GM23338 (cell line): ENCODE measurements around the gene USP21. TPM values are rescaled to one million over a fixed set of nuclear protein-coding genes. Genes with fewer than 3 reads are reported as not detected.

Experiments
- ATAC-seq: fragments of 200-7000 bp; cut with Tn5 transposase; 3 replicates; pipeline ENCODE4 v1.9.1; 2020
- DNase-seq: peaks from one replicate; pipeline ENCODE4 v3.0.0-alpha.2; 2015; ENCODE audit warnings: low spot score
- H2AFZ ChIP-seq: fragments of 200-600 bp; sonication (generic); 2 replicates; pipeline ENCODE4 v1.8.0; 2016; ENCODE audit warnings: antibody characterized with exemption, mild to moderate bottlenecking, moderate library complexity
- H3F3A ChIP-seq: fragments of 200-600 bp; sonication (generic); replicated peaks from 2 replicates; pipeline ENCODE4 v1.8.0; 2017; ENCODE audit warnings: antibody characterized with exemption, mixed run types, low read depth
- H3K27ac ChIP-seq: fragments of 200-600 bp; sonication (generic); 2 replicates; pipeline ENCODE4 v1.6.1; 2016; ENCODE audit warnings: low read depth
- H3K27me3 ChIP-seq: fragments of 200-600 bp; sonication (generic); 2 replicates; pipeline ENCODE4 v1.8.0; 2016; ENCODE audit warnings: mild to moderate bottlenecking, mixed run types, moderate library complexity; ENCODE audit not compliant: insufficient read depth
- H3K36me3 ChIP-seq: fragments of 200-600 bp; sonication (generic); 2 replicates; pipeline ENCODE4 v1.8.0; 2016; ENCODE audit warnings: mild to moderate bottlenecking; ENCODE audit not compliant: insufficient read depth
- H3K4me1 ChIP-seq: fragments of 200-600 bp; sonication (generic); 2 replicates; pipeline ENCODE4 v1.8.0; 2016; ENCODE audit warnings: mild to moderate bottlenecking, moderate library complexity; ENCODE audit not compliant: insufficient read depth
- H3K4me2 ChIP-seq: fragments of 200-600 bp; sonication (generic); 2 replicates; pipeline ENCODE4 v1.7.1; 2017; ENCODE audit warnings: mixed run types
- H3K4me3 ChIP-seq: fragments of 200-600 bp; sonication (generic); 2 replicates; pipeline ENCODE4 v1.6.1; 2016; ENCODE audit warnings: mixed run types
- H3K79me2 ChIP-seq: fragments of 200-600 bp; sonication (generic); replicated peaks from 2 replicates; pipeline ENCODE4 v1.8.0; 2017; ENCODE audit warnings: mild to moderate bottlenecking; ENCODE audit not compliant: insufficient read depth
- H3K9me2 ChIP-seq: fragments of 200-600 bp; sonication (generic); 2 replicates; pipeline ENCODE4 v1.8.0; 2017; ENCODE audit not compliant: insufficient read depth
- H4K20me1 ChIP-seq: fragments of 200-600 bp; sonication (generic); replicated peaks from 2 replicates; pipeline ENCODE4 v1.8.0; 2017; ENCODE audit warnings: mild to moderate bottlenecking; ENCODE audit not compliant: insufficient read depth
- H3K27ac Mint-ChIP-seq: 2 replicates; pipeline ENCODE4 v1.8.0; 2020; ENCODE audit warnings: inconsistent platforms, mild to moderate bottlenecking, moderate library complexity, mixed read lengths
- H3K27me3 Mint-ChIP-seq: 3 replicates; pipeline ENCODE4 v1.8.0; 2022; ENCODE audit warnings: low read depth, mild to moderate bottlenecking, moderate library complexity, mixed read lengths, inconsistent platforms; ENCODE audit not compliant: insufficient read depth, poor library complexity
- H3K36me3 Mint-ChIP-seq: 3 replicates; pipeline ENCODE4 v1.8.0; 2021; ENCODE audit warnings: low read depth, mild to moderate bottlenecking, inconsistent platforms, moderate library complexity, mixed read lengths
- H3K4me1 Mint-ChIP-seq: 3 replicates; pipeline ENCODE4 v1.8.0; 2020; ENCODE audit warnings: mild to moderate bottlenecking, inconsistent platforms, mixed read lengths
- H3K4me3 Mint-ChIP-seq: 3 replicates; pipeline ENCODE4 v1.8.0; 2021; ENCODE audit warnings: moderate library complexity, mild to moderate bottlenecking, inconsistent platforms, mixed read lengths
- H3K9me3 Mint-ChIP-seq: 3 replicates; pipeline ENCODE4 v1.8.0; 2020; ENCODE audit warnings: moderate library complexity, mild to moderate bottlenecking, inconsistent platforms, mixed read lengths
- CREB1 ChIP-seq: fragments of 250-450 bp; sonication (Bioruptor Pico); IDR thresholded peaks from 2 replicates; pipeline ENCODE4 v1.5.0; 2020; ENCODE audit warnings: low read depth, mild to moderate bottlenecking, moderate library complexity
- ETS1 ChIP-seq: IDR thresholded peaks from 2 replicates; pipeline ENCODE4 v1.6.1; 2016; ENCODE audit warnings: antibody characterized with exemption
- EZH2 ChIP-seq: fragments of 200-600 bp; sonication (generic); IDR thresholded peaks from one replicate; pipeline ENCODE4 v1.8.0; 2017; ENCODE audit warnings: antibody characterized with exemption, mild to moderate bottlenecking, low read depth; ENCODE audit not compliant: unreplicated experiment
- EZH2phosphoT487 ChIP-seq: fragments of 200-600 bp; sonication (generic); IDR thresholded peaks from one replicate; pipeline ENCODE4 v1.8.1; 2018; ENCODE audit warnings: antibody characterized with exemption; ENCODE audit not compliant: unreplicated experiment
- JUNB ChIP-seq: IDR thresholded peaks from one replicate; pipeline ENCODE4 v1.6.1; 2016; ENCODE audit warnings: antibody characterized with exemption; ENCODE audit not compliant: unreplicated experiment
- POLR2AphosphoS5 ChIP-seq: IDR thresholded peaks from 2 replicates; pipeline ENCODE4 v1.6.1; 2016; ENCODE audit warnings: antibody characterized with exemption, low read depth
- REST ChIP-seq: IDR thresholded peaks from one replicate; pipeline ENCODE4 v1.6.1; 2018; ENCODE audit warnings: antibody characterized with exemption; ENCODE audit not compliant: unreplicated experiment
- STAT1 ChIP-seq: IDR thresholded peaks from one replicate; pipeline ENCODE4 v1.6.1; 2016; ENCODE audit warnings: antibody characterized with exemption; ENCODE audit not compliant: unreplicated experiment
- ZNF114 ChIP-seq: fragments of 250-450 bp; sonication (Bioruptor Pico); IDR thresholded peaks from 2 replicates; pipeline ENCODE4 v1.5.0; 2020; ENCODE audit warnings: mild to moderate bottlenecking, moderate library complexity
- ZNF462 ChIP-seq: fragments of 250-450 bp; sonication (Bioruptor Pico); IDR thresholded peaks from 2 replicates; pipeline ENCODE4 v1.5.0; 2020; ENCODE audit warnings: mild to moderate bottlenecking, moderate library complexity
- polyA plus RNA-seq: library from polyadenylated mRNA; unstranded; fragments of >200 nt; fragmentation: Nextera tagmentation; extraction: Ambion mirVana; gene quantifications from 2 replicates; pipeline ENCODE4 v1.2.1, GENCODE V29; 2016
- total RNA-seq: library from RNA; depleted of rRNA; stranded (reverse); fragments of >200 nt; shearing (Covaris generic); gene quantifications from 2 replicates; pipeline ENCODE4 v1.2.3, GENCODE V29; 2014

The USP21 gene
- total and polyA plus RNA-seq, 2 experiments from 2014 or later, result 17.9 to 25.6 TPM

DNA sequence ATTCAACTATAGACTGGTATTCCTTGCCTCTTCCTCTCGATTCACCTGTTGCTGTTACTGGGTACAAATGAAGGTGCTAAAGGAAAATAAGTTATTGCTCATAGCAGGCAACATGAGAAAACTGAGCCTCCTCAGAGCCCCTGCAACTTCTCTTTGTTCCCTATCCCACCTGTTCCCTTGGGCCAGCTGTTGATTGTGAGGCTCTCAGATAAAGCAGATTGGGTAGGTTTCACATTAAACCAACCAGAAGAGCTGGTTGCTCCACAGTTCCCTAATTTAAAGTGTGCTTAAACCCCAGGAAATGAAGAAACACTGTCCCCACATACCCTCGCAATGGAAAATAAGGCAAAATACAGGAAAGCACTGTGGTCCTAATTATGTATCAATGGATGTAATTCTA is 31.7 kb upstream of the USP21 start (continued):
- TF ChIP-seq ZNF114 (CRISPR knock-in tag), result no peak
- TF ChIP-seq CREB1, result no peak
- no peak for TF ChIP-seq REST
- no peak for TF ChIP-seq POLR2AphosphoS5

GRCh38 chr1:161128591-161129420 is 30.5 kb upstream of the USP21 start:
- Histone ChIP-seq H3K27me3 (no peaks in the 10 kb centered on the region), H2AFZ (no peak overlapping the region), H3K4me1 (peaks cover 14% of the 10 kb centered on the region), H3K4me3 (no peak overlapping the region), H3K9me2 (no peaks in the 10 kb centered on the region; the same call in 1 of the 2 replicates), H3K79me2 (peaks cover 71% of the 10 kb centered on the region), H3F3A (peaks cover 23% of the 10 kb centered on the region), H3K36me3 (peaks cover 25% of the 10 kb centered on the region), H3K27ac (no peak overlapping the region), H4K20me1 (no peaks in the 10 kb centered on the region; the same call in none of the 2 replicates), H3K4me2 (no peak overlapping the region)
- H3K36me3 Mint-ChIP-seq, result peaks cover 46% of the 10 kb centered on the region
- no peak overlapping the region; the same call in 2 of the 3 replicates for H3K4me3 Mint-ChIP-seq
- H3K27ac Mint-ChIP-seq, result no peak overlapping the region
- peaks cover 3% of the 10 kb centered on the region for H3K27me3 Mint-ChIP-seq
- H3K9me3 Mint-ChIP-seq, result no peaks in the 10 kb centered on the region
- no peak for DNase-seq
- no peak for ATAC-seq
- peaks cover 20% of the 10 kb centered on the region for H3K4me1 Mint-ChIP-seq
- TF ChIP-seq EZH2, result no peak
- TF ChIP-seq CREB1, result no peak
- no peak for TF ChIP-seq STAT1
- no peak for TF ChIP-seq POLR2AphosphoS5
- no peak for TF ChIP-seq EZH2phosphoT487
- no peak for TF ChIP-seq ZNF462 (CRISPR knock-in tag)
- TF ChIP-seq JUNB, result no peak
- no peak for TF ChIP-seq ETS1
